PFSK-1 (cell line): ENCODE data around the gene CC2D1A.
A peak's percentile ranks its signal among the peaks of the same experiment; 100 is the strongest.

Experiments used
- FOXP2 ChIP-seq: optimal IDR thresholded peaks from 2 replicates; pipeline ENCODE3; 2011; ENCODE audit warnings: borderline replicate concordance, control low read depth, inconsistent platforms; ENCODE audit not compliant: insufficient read depth; ENCODE audit errors: extremely low read length, extremely low read depth
- POLR2AphosphoS5 ChIP-seq: IDR thresholded peaks from 2 replicates; pipeline ENCODE4 v1.6.1; 2012; ENCODE audit warnings: low read depth, mild to moderate bottlenecking, control low read depth, low read length, moderate library complexity
- REST ChIP-seq, 2 experiments: IDR thresholded peaks; 2 replicates each; pipeline versions ENCODE4 v1.6.1 to v1.8.0; 2011 to 2012; ENCODE audit warnings: low read depth in 2 of 2, low read length in 2 of 2, control low read depth in 1 of 2, inconsistent platforms in 1 of 2, mild to moderate bottlenecking in 1 of 2, moderate library complexity in 1 of 2; ENCODE audit not compliant: insufficient read depth in 1 of 2
- SIN3A ChIP-seq: IDR thresholded peaks from 2 replicates; pipeline ENCODE4 v1.6.1; 2012; ENCODE audit warnings: mild to moderate bottlenecking, low read length, moderate library complexity, borderline replicate concordance; ENCODE audit not compliant: insufficient read depth
- TAF1 ChIP-seq: IDR thresholded peaks from 2 replicates; pipeline ENCODE4 v1.6.1; 2012; ENCODE audit warnings: low read length, control low read depth, borderline replicate concordance; ENCODE audit not compliant: insufficient read depth

The CC2D1A gene

GRCh38 chr19:13861392-13861713, 44.6 kb upstream of the CC2D1A start:
- TF ChIP-seq POLR2AphosphoS5 (no peak), REST (IDR thresholded peaks at IDR 0.05; ENCODE audit: insufficient read depth in 1 of 2, low read depth in 2 of 2, low read length in 2 of 2) (0 out of 4 replicates have a peak, but pooled peaks of 1 of the 2 experiments have one; percentile 18), SIN3A (no peak), FOXP2 (no peak), TAF1 (peak; percentile 60; the same call in 1 of the 2 replicates)

- TF ChIP-seq POLR2AphosphoS5 (no peak), FOXP2 (peak; percentile 90), TAF1 (no peak), REST (IDR thresholded peaks at IDR 0.05; ENCODE audit: insufficient read depth in 1 of 2, low read depth in 2 of 2, low read length in 2 of 2) (no peak)
These were observed 44.1 kb upstream of the CC2D1A start for GRCh38 chr19:13861714-13862531.

- TF ChIP-seq FOXP2 (no peak), SIN3A (no peak), TAF1 (no peak), REST (IDR thresholded peaks at IDR 0.05; ENCODE audit: insufficient read depth in 1 of 2, low read depth in 2 of 2, low read length in 2 of 2) (no peak), POLR2AphosphoS5 (no peak)
These were observed 41.8 kb upstream of the CC2D1A start for GRCh38 chr19:13864046-13864666.

GRCh38 chr19:13864667-13865570, 41.1 kb upstream of the CC2D1A start:
- TF ChIP-seq SIN3A (no peak), TAF1 (no peak), POLR2AphosphoS5 (no peak), REST (IDR thresholded peaks at IDR 0.05; ENCODE audit: insufficient read depth in 1 of 2, low read depth in 2 of 2, low read length in 2 of 2) (no peak), FOXP2 (no peak)
